ENCODE data around the gene PAQR5. TPM values are rescaled to one million over a fixed set of nuclear protein-coding genes. Genes with fewer than 3 reads are reported as not detected.

PAQR5 gene
- total RNA-seq, 4 donors from 2014 or later = 3.0 to 8.1 (median 3.9) TPM

- H3K27me3 ChIP-seq = no peaks in the 10 kb centered on the region
- no peak overlapping the region for H3K27ac ChIP-seq
- WGBS, 2 donors = 89 to 96% methylated on average over 7 of the region's 7 CpGs
- H3K4me1 ChIP-seq = no peaks in the 10 kb centered on the region
- no peak for TF ChIP-seq EP300 (IDR thresholded peaks at IDR 0.05)
- no peak for TF ChIP-seq POLR2A (IDR thresholded peaks at IDR 0.05)
- TF ChIP-seq CTCF (IDR thresholded peaks at IDR 0.05) = no peak
- DNase-seq (ENCODE audit: low spot score in 2 of 2) = no peak
- no peak overlapping the region for H3K4me3 ChIP-seq
- no peaks in the 10 kb centered on the region for H3K36me3 ChIP-seq
- no peaks in the 10 kb centered on the region for H3K9me3 ChIP-seq
Measured at GRCh38 chr15:69279636-69280035, 19.1 kb upstream of the PAQR5 start.

- no peak for TF ChIP-seq CTCF (IDR thresholded peaks at IDR 0.05)
- no peak for TF ChIP-seq POLR2A (IDR thresholded peaks at IDR 0.05)
- TF ChIP-seq EP300 (IDR thresholded peaks at IDR 0.05) = no peak
- WGBS, 2 donors = 52 to 59% methylated on average over 5 of the region's 5 CpGs
- no peaks in the 10 kb centered on the region for H3K27me3 ChIP-seq
- no peaks in the 10 kb centered on the region for H3K36me3 ChIP-seq
- no peaks in the 10 kb centered on the region for H3K9me3 ChIP-seq
- no peaks in the 10 kb centered on the region for H3K4me1 ChIP-seq
- no peak overlapping the region for H3K27ac ChIP-seq
- DNase-seq (ENCODE audit: low spot score in 2 of 2) = no peak
- no peak overlapping the region for H3K4me3 ChIP-seq
Measured at GRCh38 chr15:69280783-69281182, 17.9 kb upstream of the PAQR5 start.

GRCh38 chr15:69282104-69282743 is 16.5 kb upstream of the PAQR5 start:
- Histone ChIP-seq H3K4me1 (no peaks in the 10 kb centered on the region), H3K27me3 (no peaks in the 10 kb centered on the region), H3K27ac (no peak overlapping the region), H3K36me3 (no peaks in the 10 kb centered on the region), H3K9me3 (no peaks in the 10 kb centered on the region), H3K4me3 (no peak overlapping the region)
- DNase-seq (ENCODE audit: low spot score in 2 of 2) = no peak
- TF ChIP-seq CTCF (IDR thresholded peaks at IDR 0.05) (no peak), EP300 (IDR thresholded peaks at IDR 0.05) (no peak), POLR2A (IDR thresholded peaks at IDR 0.05) (no peak)
- WGBS, 2 donors = 93 to 98% methylated on average over 9 of the region's 9 CpGs

GRCh38 chr15:69285834-69286233 is 12.9 kb upstream of the PAQR5 start:
- Histone ChIP-seq H3K4me1 (no peaks in the 10 kb centered on the region), H3K27ac (no peak overlapping the region), H3K4me3 (no peak overlapping the region), H3K9me3 (no peaks in the 10 kb centered on the region), H3K36me3 (no peaks in the 10 kb centered on the region), H3K27me3 (no peaks in the 10 kb centered on the region)
- 94 to 95% methylated on average over 12 of the region's 12 CpGs for WGBS, 2 donors
- no peak for TF ChIP-seq EP300 (IDR thresholded peaks at IDR 0.05)
- TF ChIP-seq CTCF (IDR thresholded peaks at IDR 0.05) = no peak
- TF ChIP-seq POLR2A (IDR thresholded peaks at IDR 0.05) = no peak
- DNase-seq (ENCODE audit: low spot score in 2 of 2) = no peak

GRCh38 chr15:69288011-69288410 is 10.7 kb upstream of the PAQR5 start:
- Histone ChIP-seq H3K36me3 (no peaks in the 10 kb centered on the region), H3K9me3 (no peaks in the 10 kb centered on the region), H3K4me3 (no peak overlapping the region), H3K4me1 (no peaks in the 10 kb centered on the region), H3K27ac (no peak overlapping the region), H3K27me3 (no peaks in the 10 kb centered on the region)
- WGBS, 2 donors = 87 to 91% methylated on average over 7 of the region's 7 CpGs
- no peak for TF ChIP-seq POLR2A (IDR thresholded peaks at IDR 0.05)
- TF ChIP-seq CTCF (IDR thresholded peaks at IDR 0.05) = no peak
- no peak for TF ChIP-seq EP300 (IDR thresholded peaks at IDR 0.05)
- DNase-seq (ENCODE audit: low spot score in 2 of 2) = no peak
